ENCODE data around the gene NMNAT1.

DNA sequence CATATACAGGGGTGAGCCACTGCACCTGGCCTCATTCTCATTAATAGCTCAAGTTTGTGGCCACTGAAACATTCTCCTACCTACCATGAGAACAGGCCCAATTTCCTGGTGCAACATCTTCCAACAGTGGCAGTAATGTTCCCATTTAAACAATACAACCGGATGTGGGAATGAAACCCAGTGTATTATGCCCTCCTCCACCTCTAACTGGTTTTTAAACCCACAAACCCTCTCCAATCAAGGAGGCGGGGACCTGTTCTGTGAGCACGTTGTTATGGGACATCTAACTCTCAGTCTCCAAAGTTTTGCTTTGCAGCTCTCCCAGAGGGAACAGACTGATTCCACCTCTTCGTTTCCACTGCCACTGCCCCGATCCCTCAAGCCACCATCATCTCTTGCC, 35.8 kb upstream of the NMNAT1 start:
- TF ChIP-seq POLR2A (IDR thresholded peaks at IDR 0.05; ENCODE audit: low read length) (no peak), GATA1 (IDR thresholded peaks at IDR 0.05; ENCODE audit: low read depth, low read length) (no peak)
